ENCODE measurements around the gene WDR88. TPM values are rescaled to one million over a fixed set of nuclear protein-coding genes. Genes with fewer than 3 reads are reported as not detected.

Gene WDR88
- total RNA-seq, 6 experiments from 2014 or later: not detected

DNA sequence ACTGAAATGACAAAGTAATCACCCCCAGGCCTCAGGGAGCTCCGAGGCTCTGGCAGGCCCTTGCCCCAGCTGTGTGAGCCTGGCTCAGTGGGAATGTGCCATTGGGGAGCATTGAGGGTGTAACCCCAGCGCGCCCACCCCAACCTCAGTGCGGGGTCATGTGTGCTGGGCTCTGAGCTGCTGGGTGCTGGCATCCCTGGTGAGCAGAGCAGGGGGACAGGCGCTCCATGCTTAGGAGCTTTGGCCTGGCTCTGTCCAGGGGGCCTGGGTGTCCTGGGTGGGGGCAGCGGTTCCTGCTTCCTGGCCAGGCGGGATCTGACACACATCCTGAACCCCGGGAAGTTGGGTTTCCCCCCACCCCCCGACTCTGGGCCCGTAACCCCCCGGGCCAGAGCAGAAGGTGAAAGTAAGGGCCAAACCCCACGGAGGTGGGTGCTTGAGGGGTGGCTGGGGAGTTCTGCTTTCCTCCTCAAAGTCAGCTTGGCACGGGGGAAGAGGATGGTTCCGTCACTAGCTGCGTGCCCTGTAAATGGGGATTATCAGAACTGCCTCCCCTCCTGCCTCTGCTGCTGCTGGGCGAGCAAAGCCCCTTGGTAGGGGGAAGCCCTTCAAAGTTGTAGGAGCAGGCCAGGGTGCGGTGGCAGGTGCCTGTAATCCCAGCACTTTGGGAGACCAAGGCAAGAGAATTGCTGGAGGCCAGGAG lies 63.9 kb downstream of the WDR88 start:
- H3K27ac Mint-ChIP-seq: no peak overlapping the region
- H3K4me3 Mint-ChIP-seq: no peak overlapping the region
- H3K9me3 Mint-ChIP-seq: no peaks in the 10 kb centered on the region
- DNase-seq: no peak
- no peaks in the 10 kb centered on the region for H3K36me3 Mint-ChIP-seq (ENCODE audit: low read depth)
- H3K27me3 Mint-ChIP-seq (ENCODE audit: insufficient read depth): peaks cover 14% of the 10 kb centered on the region
- TF ChIP-seq, protein P1, sequence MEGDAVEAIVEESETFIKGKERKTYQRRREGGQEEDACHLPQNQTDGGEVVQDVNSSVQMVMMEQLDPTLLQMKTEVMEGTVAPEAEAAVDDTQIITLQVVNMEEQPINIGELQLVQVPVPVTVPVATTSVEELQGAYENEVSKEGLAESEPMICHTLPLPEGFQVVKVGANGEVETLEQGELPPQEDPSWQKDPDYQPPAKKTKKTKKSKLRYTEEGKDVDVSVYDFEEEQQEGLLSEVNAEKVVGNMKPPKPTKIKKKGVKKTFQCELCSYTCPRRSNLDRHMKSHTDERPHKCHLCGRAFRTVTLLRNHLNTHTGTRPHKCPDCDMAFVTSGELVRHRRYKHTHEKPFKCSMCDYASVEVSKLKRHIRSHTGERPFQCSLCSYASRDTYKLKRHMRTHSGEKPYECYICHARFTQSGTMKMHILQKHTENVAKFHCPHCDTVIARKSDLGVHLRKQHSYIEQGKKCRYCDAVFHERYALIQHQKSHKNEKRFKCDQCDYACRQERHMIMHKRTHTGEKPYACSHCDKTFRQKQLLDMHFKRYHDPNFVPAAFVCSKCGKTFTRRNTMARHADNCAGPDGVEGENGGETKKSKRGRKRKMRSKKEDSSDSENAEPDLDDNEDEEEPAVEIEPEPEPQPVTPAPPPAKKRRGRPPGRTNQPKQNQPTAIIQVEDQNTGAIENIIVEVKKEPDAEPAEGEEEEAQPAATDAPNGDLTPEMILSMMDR (IDR thresholded peaks at IDR 0.05): no peak
- no peaks in the 10 kb centered on the region for H3K4me1 Mint-ChIP-seq (ENCODE audit: low read depth)

DNA sequence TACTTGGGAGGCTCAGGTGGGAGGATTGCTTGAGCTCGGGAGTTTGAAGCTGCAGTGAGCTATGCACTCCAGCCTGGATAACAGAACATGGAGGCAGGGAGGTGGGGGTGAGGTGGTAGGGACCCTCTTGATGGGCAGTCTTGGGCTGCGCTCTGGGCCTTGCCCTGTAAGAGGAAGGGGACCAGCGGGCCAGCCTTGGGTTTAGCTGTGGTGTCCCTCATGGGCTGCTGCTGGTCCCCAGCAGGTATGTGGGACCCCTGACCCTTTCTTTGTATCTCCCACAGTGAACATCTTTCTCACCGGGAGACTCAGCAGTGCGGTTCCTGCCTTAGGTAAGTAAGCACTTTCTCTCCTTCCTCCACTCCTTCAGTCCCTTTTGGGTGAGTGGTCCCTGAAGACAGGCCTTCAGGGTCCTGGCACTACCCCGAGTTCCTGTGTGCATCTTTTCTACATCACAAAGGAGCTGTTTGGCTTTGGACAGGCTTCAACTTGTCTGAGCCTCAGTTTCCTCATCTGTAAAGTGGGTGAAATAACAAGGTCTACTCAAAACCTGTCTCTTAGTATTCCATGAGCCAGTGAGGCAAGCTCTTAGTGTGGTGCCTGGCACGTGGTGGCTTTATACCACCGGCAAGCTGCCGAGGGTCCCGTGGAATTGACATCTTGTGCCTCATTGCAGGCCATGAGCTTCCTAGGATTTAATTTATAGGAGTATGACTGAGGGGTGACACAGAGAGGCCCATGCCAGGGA lies 64.7 kb downstream of the WDR88 start:
- H3K27me3 Mint-ChIP-seq (ENCODE audit: insufficient read depth): peaks cover 15% of the 10 kb centered on the region

DNA sequence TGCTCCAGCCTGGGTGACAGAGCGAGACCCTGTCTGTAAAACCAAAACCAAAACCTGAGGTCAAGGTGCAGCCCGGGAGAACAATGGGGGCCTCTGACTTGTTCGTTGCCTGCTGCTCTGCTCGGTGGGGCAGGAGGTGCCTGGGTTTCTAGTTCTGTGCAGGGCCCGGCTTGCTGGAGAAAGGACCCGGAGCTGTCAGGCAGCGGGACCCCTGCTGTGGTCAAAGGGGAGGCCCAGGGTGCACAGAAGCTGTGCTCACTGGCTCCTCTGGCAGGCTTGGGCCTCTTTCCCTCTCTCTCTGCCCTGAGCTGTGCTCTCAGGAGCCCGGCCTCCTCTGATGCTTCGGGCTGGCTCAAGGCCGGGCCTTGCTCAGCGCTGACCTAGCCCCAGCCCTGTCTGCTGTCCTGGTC lies 65.7 kb downstream of the WDR88 start:
- Mint-ChIP-seq H3K9me3 (no peaks in the 10 kb centered on the region), H3K27me3 (ENCODE audit: insufficient read depth) (peaks cover 10% of the 10 kb centered on the region), H3K4me1 (ENCODE audit: low read depth) (no peaks in the 10 kb centered on the region), H3K27ac (no peak overlapping the region), H3K36me3 (ENCODE audit: low read depth) (no peaks in the 10 kb centered on the region), H3K4me3 (no peak overlapping the region)
- no peak for DNase-seq
- TF ChIP-seq, protein P1 (IDR thresholded peaks at IDR 0.05): no peak

More for the DNA sequence above, 64.7 kb downstream of the WDR88 start:
- Mint-ChIP-seq H3K27ac (no peak overlapping the region), H3K36me3 (ENCODE audit: low read depth) (no peaks in the 10 kb centered on the region), H3K9me3 (no peaks in the 10 kb centered on the region), H3K4me3 (no peak overlapping the region), H3K4me1 (ENCODE audit: low read depth) (no peaks in the 10 kb centered on the region)
- TF ChIP-seq, protein P1 (IDR thresholded peaks at IDR 0.05): no peak
- DNase-seq: no peak

DNA sequence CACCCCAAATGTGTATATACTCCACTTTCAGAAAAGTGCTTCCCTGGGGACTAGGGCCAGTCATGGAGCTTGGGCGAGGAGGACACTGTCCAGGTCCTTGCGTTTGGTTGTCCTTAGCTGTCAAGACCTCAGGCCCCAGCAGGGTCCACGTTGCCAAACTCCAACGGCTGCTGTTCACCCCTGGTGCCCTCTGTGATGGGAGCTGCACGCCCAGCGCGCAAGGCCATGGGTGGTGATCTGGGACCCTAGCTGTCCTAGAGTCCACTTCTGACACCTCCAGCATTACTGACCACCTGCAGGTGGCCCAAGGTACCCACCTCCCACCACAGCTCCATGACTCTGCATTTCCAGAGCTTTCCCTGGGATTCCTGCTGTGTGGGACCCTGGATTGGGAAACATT lies 66.3 kb downstream of the WDR88 start:
- Mint-ChIP-seq H3K4me3 (no peak overlapping the region), H3K36me3 (ENCODE audit: low read depth) (no peaks in the 10 kb centered on the region), H3K9me3 (no peaks in the 10 kb centered on the region), H3K27me3 (ENCODE audit: insufficient read depth) (peaks cover 10% of the 10 kb centered on the region; the same call in 1 of the 2 replicates), H3K27ac (no peak overlapping the region), H3K4me1 (ENCODE audit: low read depth) (no peaks in the 10 kb centered on the region)
- TF ChIP-seq, protein P1 (IDR thresholded peaks at IDR 0.05): no peak
- no peak for DNase-seq

DNA sequence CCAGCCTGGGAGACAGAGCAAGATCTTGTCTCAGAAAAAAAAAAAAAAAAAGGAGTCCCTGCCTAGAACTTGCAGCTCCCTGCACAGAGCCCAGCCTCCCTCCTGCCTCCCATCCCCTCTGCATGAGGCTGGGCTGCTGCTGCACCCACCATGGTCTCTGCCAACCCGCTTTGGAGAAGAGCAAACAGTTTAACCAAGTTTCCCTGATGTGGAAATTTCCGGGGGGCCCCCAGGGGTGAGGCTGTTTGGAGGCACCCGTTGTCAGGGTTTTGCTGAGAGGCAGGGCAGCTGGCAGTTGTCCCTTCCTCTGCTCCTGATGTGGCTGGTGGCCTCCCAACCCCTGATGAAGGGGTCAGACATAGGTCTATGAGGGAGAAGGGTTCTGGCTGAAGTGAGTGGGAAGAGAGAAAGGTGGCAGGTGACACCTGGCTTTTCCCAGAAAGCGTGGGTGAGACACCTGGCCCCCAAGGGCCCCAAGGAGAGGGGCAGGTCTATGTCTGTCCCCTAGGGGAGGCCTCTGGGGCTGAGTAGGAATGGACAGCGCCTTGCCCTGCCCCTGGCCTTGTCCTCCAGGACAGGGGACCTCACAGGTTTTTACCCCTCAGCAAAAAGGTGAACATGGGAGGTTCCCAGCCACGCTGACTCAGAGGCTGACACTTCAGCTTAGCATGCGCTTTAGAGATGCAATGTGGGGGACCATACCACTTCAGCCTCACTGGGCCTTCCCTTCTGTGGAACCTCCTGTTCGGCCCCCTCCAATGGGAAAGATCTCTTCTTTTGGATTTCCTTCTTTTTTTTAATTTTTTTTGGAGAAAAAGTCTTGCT lies 67.7 kb downstream of the WDR88 start:
- Mint-ChIP-seq H3K36me3 (ENCODE audit: low read depth) (no peaks in the 10 kb centered on the region), H3K4me3 (no peak overlapping the region), H3K27ac (no peak overlapping the region), H3K9me3 (no peaks in the 10 kb centered on the region), H3K4me1 (ENCODE audit: low read depth) (no peaks in the 10 kb centered on the region), H3K27me3 (ENCODE audit: insufficient read depth) (peaks cover 5% of the 10 kb centered on the region; the same call in 1 of the 2 replicates)
- DNase-seq: no peak
- TF ChIP-seq, protein P1 (IDR thresholded peaks at IDR 0.05): no peak

Measured in HFFc6 (cell line).